ENCODE measurements around the gene NKIRAS2.

NKIRAS2 gene

DNA sequence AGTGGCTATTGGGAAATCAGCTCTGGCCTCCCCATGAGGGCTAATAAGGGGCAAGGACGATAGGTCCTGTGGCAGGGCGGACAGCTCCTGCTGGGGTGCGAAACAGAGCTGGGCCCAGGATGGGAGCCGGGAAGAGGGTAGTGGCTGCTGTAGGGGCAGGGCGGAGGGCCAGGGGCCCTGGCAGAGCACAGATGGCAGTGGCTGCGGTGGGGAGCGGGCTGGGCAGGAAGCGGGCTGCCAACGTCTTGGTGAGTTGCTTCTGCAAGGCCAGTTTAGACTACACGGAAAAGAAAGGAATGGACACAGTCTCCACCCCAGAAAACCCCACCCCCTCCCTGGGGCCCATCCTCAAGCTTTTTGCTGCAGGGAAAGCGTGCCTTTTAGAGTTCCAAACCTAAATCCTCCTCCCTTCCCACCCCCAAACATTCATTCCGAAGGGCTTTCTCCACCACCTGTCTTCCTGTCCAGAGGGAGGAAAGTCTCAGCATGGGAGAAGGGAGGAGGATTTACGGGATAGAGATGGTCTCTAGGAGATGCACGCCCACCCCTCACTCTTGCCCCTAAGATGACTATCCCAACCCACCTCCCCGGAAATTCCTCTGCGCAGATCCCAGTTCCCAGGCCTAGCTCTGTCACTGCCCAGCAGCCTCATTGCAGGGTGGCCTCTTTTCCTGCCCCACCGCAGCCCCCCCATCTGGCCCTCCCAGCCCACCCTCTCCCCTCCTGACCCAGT, 7.1 kb downstream of the NKIRAS2 start:
- no peak for DNase-seq (ENCODE audit: low spot score)

DNA sequence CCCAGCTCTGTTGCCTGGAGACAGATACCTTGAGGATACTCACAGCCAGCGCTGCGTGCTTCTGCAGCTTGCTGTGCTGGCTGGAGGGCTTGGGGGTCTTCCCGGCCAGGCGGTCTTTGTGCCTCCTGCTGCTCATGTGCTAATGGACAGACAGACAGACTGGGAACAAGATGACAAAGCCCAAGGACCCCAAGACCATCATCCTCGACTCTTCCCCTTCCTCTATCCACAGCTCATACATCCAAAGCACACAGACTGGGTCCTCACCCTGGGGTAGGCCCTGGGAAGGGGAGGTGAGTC, 7.7 kb downstream of the NKIRAS2 start:
- no peak for DNase-seq (ENCODE audit: low spot score)

DNA sequence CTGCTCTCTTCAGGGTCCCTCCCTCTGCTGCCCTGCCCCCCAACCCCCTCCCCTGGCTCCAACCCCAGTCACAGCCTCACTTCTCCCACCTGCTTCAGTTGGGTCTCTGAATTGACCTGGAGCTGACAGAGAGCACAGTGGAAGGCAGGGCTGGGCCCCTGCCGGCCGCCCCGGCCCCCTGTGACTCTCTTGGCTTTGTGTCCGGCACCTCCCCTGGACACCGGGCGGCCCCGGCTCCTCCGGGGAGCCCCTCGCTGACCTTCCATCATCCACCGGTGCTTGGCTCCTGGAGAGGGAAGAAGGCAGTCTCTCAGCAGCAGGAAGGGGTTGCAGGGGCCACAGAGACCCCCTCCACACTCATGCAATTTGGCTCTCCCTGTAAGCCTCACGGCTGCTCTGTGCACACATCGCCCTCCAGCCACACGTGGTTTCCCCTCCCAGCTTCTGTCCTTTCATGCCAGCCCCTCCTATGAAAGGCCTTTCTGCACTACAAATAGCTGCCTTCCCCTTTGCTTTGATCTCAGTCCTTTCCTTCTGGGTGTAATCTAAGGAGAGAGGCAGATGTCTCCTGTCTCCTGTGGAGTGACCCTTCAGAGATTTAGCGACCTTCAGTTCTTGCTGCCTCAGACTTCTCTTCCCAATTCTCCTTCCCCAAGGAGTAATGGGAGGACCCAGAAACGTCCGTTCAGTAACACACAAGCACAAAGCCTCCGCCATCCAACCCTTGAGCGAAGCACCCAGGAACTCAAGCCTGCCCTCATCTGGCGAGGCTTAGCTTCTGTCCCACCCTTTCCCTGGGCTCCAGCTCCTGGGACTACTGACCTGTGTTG, 8.3 kb downstream of the NKIRAS2 start:
- DNase-seq (ENCODE audit: low spot score): no peak

DNA sequence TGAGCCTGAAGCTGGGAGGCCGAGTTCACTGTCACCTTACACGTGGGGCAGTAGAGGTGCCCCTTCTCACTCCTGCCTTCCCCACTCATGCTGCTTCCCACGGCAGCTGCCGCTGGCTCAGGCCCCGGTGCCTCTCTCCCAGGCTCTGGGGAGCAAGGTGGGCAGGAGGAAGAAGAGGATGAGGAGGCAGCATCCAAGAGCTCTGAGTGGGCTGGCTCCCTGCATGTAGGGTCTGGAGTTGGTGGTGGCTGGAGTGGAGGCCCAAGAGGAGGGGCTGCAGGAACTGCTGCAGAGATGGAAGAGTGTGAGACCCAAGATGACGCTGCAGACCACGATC, 8.9 kb downstream of the NKIRAS2 start:
- DNase-seq (ENCODE audit: low spot score): no peak

DNA sequence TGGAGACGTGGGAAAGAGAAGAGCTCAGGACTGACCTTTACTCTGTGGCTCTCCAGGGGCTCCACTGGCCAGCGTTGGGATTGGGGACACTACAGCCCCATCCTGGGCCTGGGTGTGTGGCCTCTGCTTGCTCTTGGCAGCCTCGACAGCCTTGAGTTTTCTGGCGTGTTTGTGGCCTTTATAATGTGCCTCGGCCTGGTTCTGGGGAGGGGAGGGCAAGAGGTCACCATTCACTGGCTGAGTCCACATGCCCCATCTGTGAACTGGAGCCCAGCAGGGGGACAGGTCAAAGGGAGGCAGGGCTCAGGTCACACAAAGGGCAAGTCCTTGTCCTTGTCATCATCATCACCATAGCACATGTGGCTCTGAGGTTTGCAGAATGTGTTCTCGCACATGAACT, 11.7 kb downstream of the NKIRAS2 start:
- no peak for DNase-seq (ENCODE audit: low spot score)

DNA sequence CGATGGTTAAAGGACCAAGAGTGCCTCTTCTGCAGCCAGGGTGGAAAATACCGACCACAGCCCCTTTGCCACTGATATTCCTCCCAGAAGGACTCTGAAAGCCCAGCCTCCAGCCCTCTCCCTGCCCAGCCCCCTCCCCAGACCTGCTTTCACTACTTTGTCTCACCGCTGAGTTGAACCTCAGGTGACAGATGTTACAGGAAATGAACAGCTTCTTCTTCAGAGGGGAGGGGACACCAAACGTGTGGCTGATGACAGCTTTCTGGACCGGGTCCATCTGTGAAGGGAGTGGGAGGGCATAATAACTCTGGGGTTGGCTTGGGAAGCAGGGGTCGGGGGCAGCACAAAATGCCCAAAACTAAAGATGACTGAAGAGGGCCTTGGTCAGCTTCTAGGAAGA, 14.2 kb downstream of the NKIRAS2 start:
- DNase-seq (ENCODE audit: low spot score): no peak

DNA sequence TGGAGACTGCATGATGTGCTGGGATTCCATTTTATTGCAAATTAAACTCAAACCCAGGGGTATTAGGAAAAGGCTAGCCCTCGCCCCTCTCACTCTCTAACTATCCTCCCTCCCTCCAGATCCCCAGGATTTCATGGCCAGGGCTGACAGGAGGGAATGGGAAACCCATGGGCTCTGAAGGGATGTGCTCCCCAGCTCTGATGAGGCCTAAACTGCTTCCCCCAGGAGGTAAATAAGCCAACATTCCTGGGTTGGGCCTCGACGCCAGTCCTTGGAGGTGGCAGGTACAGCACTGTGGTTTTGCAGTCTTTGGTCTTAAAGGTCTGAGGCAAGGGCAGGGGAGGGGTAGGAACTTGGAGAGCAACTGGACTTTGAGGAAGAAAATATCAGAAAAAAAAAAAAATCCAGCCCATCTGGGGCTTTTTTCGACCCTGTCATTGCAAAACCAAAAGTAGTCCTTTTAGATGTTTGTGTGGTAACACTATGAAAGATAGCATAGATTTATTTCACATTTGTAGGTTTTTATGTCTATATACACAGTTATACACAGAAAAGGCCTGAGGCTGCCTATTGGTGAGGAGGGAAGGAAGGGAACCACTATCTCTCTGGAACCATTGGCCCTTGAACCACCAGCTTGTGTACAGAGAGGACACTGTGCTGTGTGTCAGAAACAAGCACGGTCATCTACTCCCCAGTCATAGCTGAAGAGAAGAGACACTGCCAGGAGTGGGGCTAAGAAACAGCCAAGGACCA, 18.5 kb downstream of the NKIRAS2 start:
- no peak for DNase-seq (ENCODE audit: low spot score)

DNA sequence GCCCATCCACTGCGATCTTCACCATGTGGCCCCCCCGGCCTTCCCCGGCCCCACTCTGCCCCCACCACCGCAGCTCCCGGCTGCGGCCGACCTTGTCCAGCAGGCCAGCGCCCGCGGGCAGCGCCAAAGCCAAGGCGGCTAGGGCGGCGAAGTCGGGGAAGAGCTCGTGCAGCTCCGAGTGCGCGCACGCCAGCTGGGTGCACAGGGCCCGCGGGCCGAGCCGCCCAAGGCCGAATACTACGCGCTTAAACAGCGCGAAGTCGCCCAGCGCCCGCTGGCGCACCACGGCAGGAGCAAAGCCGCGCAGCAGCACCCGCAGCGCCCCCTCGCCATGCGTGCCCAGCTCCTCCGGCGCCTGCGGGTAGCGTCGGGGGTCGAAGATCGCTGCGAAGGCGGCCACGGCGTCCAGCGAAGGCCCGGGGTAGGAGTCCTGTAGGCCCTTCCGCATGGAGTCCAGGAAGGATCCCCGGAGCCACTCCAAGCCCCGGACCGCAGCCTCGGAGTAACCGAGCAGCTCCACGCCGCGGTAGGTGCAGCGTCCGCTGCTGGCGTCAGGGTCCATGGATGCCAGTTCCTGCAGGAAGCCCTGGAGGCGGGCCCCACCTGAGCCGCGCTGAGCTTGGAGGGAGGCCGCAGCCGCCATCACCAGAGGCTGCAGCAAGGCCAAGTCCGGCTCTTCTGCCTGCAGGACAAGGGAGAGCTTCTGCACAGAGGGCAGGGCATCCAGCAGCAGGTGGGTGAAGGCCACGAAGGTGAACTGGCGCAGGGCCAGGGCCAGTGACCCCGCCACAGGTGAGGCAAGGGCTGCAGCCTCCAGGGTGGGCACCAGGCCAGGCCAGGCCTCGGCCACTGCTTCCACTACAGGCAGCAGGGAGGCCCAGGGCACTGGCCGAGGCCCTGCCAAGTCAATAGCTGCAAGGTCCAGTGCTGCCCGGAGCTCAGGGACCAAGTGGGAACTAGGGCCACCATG, 20.2 kb downstream of the NKIRAS2 start:
- DNase-seq (ENCODE audit: low spot score): no peak

DNA sequence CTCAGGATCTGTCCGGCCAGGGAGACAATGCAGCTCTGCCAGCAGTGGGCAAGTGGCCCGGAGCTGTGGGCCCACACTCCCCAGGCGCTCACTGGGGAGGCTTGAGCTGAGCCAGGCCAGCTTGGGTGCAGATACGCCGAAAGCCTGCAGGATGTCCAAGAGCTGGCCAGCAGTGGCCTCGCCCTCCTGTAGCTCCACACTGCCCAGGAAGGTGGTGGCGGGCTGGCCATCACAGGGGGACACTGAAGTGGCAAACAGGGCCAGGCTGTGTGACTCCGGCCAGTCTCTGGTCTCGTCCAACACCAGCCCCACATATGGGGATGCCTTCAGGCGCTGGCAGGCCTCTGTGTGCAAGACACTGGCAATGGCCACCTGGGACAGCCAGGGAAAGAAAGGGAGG, 20.9 kb downstream of the NKIRAS2 start:
- DNase-seq (ENCODE audit: low spot score): no peak

DNA sequence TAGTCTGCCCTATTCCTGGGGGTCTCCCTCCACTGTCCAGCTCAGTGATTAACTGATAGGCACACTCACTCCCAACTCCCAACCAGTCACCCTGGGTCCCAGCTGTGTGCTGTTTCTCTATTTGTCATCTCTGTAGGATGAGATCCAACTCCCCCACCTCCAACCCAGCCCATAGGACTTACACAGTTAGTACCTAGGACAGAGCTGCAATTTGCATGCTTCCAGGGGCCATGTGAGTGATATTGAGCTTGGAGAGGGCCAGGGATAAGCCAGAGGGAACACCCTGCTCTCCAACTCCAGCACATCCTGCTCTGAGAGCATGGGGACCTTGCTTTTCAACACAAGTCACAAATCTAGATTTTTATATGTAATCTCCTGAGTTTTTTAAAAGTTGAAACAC, 21.7 kb downstream of the NKIRAS2 start:
- no peak for DNase-seq (ENCODE audit: low spot score)

DNA sequence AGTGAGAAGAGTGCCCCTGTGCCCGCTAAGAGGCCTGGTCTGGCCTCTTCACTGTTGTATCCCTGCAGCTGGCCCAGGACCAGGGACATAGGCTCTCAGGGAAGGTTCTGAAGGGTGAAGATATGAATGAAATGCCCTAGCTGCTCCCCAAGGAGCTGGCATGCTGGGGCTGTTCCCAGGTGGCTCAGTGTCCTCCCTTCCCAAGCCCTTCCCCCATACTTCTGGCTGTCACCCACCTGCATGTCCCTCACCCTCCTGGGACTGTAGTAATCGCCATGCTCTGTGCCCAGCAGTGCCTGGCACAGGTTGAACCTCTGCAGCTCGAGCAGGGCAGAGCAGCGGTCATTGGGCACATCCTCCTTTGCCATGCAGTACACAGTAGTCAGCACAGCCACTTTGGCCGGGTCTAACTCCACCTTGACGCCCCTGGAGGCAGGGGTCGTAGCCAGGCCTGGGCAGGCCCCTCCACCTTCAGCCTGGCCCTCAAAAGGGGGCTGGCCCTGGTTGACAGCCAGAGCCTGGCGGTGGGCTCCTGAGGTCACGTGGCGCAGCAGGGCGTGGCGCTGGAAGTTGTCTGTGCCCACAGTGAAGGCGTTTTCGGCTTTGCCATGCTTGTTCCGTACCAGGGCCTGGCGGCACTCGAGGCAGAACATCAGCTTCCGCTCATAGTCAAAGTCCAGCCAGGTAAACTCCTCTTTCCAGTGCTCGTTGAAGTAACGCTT, 22.9 kb downstream of the NKIRAS2 start:
- no peak for DNase-seq (ENCODE audit: low spot score)

DNA sequence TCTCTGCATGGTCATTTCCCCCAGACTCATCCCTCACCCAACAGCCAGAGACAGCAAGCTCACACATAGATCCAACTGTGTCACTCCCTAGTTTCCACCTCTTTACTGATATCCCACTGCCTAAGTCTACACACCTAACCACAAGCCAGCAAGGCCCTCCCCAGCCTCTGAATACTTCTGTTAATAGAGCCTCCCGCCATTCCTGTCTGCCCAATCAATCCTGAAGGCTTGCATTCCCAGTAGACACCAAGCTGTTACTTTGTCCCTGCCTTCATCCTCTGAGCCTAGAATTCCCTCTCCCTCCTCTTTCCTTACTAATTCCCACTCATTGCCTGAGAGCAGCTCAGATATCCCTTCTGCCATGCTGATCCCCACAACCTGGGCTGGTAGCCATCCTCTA, 25.8 kb downstream of the NKIRAS2 start:
- no peak for DNase-seq (ENCODE audit: low spot score)

DNA sequence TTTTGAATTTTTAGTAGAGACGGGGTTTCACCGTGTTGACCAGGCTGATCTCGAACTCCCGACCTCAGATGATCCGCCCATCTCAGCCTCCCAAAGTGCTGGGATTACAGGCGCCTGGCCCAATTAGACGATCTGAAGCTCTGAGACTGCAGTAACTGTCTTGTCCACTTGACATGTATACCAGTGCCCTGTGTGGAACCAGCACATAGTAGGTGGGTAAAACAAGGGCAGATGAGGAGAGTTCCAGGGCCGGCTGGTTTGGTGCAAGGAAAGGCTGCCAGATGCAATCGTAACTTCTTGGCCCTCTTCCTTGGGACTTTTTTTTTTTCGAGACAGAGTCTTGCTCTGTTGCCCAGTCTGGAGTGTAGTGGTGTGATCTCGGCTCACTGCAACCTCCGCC, 27.5 kb downstream of the NKIRAS2 start:
- no peak for DNase-seq (ENCODE audit: low spot score)

DNA sequence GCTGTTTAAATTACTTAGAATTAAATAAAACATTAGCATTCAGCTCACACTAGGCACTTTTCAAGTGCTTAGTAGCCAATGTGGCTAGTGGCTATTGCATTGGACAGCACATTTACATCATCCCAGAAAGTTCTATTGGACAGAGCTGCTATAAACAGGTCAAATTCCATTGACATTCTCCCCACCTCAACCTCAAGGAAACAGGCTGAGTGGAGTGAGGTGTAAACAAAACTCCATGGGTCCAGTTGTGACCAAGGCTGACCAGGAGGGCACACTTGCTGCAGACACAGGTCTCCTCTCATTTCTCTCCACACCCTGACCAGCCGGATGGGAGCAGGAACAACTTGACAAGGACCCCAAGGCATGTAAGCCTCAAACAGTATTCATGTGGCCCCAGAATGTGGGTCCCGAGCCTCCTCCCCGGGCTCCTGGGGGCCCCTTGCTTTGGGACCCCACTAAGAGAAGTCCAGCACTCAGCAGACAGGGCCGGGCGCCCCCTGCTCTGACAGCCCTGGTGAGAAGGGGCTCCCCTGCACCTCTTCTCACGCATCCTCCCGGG, 30.0 kb downstream of the NKIRAS2 start:
- DNase-seq (ENCODE audit: low spot score): no peak

DNA sequence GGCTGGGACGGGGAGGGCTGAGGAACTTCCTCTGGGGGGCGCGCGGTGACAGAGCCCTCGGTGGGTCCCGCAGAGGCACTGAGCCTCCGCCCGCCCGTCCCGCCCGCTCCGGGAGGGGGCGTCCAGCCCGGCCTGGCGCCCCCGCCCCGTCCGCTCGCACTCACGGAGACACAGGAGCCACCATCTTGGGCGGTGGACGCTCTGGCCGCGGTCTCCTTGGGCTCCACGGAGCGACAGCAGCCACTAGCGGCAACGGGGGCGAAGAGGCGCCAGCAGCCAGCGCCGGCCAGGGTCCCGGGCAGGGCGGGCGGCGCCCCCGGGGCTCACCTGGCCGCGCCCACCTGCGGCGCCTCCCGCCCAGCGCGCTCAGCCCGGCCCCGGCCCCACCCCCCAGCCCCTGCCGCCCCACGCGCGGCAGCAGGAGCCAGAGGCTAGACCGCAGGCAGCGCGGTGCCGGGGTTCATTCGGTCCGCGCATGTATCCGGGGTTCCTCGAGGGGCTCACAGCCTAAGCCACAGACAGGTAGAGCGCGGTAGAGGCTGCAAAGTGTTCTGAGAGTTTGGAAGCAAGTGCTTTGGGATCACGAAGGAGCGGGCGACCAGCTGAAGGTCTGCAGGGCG, 30.6 kb downstream of the NKIRAS2 start, which contains the start of gene C17orf113:
Gene C17orf113 (minus strand): TSS at position 209 of the 620 bp plus-strand sequence. CDS start 7,225 bp downstream, outside the sequence.
- peak; percentile 30 for DNase-seq (ENCODE audit: low spot score)

DNA sequence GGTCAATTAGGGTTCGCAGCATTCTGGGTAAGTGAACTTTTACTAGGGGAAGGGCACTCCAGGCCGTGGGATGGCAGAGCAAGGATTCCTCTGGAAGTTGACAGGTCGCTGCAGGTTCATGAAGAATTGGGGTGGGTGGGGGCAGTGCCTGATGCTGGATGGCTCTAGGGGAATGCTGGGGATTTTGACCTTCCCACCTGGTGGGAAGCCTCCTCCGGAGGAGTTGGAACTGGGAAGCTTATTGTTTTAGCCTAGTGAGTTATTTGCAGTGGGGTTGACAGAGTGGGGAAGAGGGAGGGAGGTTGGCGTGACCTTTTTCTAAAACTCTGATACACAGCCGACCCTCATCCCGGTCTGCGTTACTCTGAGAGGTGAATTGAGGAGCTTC, 31.1 kb downstream of the NKIRAS2 start:
- DNase-seq (ENCODE audit: low spot score): no peak

DNA sequence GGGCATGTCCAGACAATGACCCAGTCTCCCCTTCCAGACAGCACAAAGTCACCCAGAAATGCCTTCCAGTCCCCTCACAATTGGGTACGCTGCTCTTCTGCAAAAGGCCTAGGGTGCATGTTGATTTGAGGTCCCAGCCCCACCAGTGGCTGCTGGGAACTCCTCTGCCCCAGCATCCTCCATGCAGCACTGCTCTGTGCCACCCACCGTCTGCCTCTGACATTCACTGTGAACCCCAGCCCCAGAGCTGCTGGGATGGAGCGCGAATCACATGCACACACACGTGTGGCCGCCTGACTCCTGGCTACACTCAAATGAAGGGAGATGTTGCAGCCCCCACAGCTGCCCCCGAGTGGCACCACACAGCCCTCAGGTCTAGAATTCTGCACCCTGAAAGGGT, 31.8 kb downstream of the NKIRAS2 start:
- DNase-seq (ENCODE audit: low spot score): no peak

DNA sequence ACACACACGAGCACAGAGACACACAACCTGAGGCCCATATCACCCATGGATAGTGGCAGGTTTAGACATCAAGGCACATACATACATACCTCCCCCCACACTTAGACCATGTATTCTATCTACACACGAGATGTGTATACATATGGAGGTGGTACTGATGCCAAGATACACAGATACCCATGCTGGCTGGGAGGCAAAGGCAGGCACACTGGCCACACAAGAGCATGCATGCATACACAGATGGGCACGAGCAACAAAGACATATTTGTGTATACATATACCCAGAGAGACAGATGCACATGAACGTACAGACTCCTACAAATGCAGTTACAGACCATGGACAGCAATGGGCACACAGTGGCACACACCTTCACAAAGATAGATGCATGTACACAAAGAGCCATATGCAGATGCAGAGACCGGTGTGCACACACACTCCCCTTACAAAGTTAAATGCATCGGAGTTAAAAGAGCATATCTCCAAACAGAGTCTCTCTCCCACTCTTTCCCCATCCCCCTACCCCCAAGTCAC, 32.5 kb downstream of the NKIRAS2 start:
- DNase-seq (ENCODE audit: low spot score): no peak

DNA sequence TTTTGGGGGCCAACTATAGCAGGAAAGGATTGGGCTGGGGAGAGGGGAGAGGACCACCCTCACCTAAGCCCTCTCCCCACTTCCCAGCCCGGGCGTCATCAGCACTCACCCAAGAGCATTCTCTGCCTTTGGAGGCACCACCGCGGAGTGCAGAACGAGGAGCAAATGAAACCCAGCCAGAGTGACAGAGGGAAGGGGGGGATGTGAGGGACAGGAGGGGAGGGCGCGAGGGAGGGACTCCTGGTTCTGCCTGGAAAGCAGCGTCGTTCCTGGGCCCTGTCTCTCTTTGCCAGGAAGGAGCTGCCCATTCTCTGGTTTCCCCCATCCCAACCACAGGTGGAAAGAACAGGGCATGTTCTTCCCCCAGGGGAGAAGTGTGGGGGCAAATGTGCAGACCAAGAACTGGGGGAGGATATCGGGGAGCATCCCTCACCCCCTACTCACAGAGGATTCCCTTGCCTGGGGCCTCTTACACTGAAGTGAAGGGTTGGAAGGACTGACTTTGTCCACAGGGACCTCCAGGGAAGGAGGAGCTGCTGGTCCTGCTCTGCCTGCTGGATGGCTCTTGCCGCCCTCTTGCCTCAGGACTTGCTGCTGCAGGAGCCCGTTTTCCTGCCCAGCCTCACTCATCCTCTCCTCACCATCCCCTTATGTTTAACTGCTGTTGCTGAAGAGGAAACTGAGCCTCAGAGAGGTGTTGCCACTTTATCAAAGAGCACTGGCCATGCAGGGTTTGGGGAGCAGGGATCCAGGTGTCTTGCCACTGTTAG, 34.0 kb downstream of the NKIRAS2 start:
- DNase-seq (ENCODE audit: low spot score): no peak
